Measurements from ENCODE around the gene BAIAP2. TPM values are rescaled to one million over a fixed set of nuclear protein-coding genes. Genes with fewer than 3 reads are reported as not detected.

BAIAP2 gene
- total RNA-seq, 4 donors from 2014 or later: 7.3 to 36.1 (median 15.4) TPM

GRCh38 chr17:81134064-81134781 is 99.3 kb downstream of the BAIAP2 start:
- H3K9me3 ChIP-seq: no peaks in the 10 kb centered on the region
- intact Hi-C loops (cut with DNase I; ENCODE audit: low total_unique reads): no loop called here
- ATAC-seq (no peak), DNase-seq (no peak)
- H3K36me3 ChIP-seq: no peaks in the 10 kb centered on the region
- no peaks in the 10 kb centered on the region for H3K27me3 ChIP-seq
- in situ Hi-C loops (cut with MboI; ENCODE audit: low sequenced_read_pairs in 4 of 4): loop anchor here in 1 of 4 donors (25.0 kb wide), 1 partner anchor 103 kb away; the partner anchor contains the start of genes NDUFAF8 and TEPSIN
- H3K27ac ChIP-seq: no peak overlapping the region
- TF ChIP-seq POLR2A (IDR thresholded peaks at IDR 0.05): no peak
- no peaks in the 10 kb centered on the region for H3K4me1 ChIP-seq
- no peak overlapping the region for H3K4me3 ChIP-seq

- no peak for TF ChIP-seq POLR2A (IDR thresholded peaks at IDR 0.05)
- no peak for TF ChIP-seq CTCF (IDR thresholded peaks at IDR 0.05 in 4 of 5, conservative IDR thresholded peaks at IDR 0.05 in 1 of 5)
- Histone ChIP-seq H3K4me1 (no peaks in the 10 kb centered on the region), H3K27ac (no peak overlapping the region), H3K9me3 (no peaks in the 10 kb centered on the region), H3K4me3 (no peak overlapping the region), H3K36me3 (no peaks in the 10 kb centered on the region), H3K27me3 (no peaks in the 10 kb centered on the region)
- DNase-seq: no peak
- intact Hi-C loops (cut with DNase I; ENCODE audit: low total_unique reads) (no loop called here), in situ Hi-C loops (cut with MboI; ENCODE audit: low sequenced_read_pairs in 4 of 4) (loop anchor here in 1 of 4 donors (25.0 kb wide), 1 partner anchor 102 kb away; the partner anchor contains the start of genes NDUFAF8 and TEPSIN)
- no peak for ATAC-seq
Observed at GRCh38 chr17:81135505-81136278, 100.7 kb downstream of the BAIAP2 start.

- in situ Hi-C loops (cut with MboI; ENCODE audit: low sequenced_read_pairs in 4 of 4) (loop anchor here in 1 of 4 donors (25.0 kb wide), 1 partner anchor 101 kb away; the partner anchor contains the start of genes NDUFAF8 and TEPSIN), intact Hi-C loops (cut with DNase I; ENCODE audit: low total_unique reads) (no loop called here)
- Histone ChIP-seq H3K27ac (no peak overlapping the region), H3K4me3 (no peak overlapping the region), H3K4me1 (no peaks in the 10 kb centered on the region), H3K36me3 (no peaks in the 10 kb centered on the region), H3K27me3 (no peaks in the 10 kb centered on the region), H3K9me3 (no peaks in the 10 kb centered on the region)
- no peak for TF ChIP-seq POLR2A (IDR thresholded peaks at IDR 0.05)
- no peak for TF ChIP-seq CTCF (IDR thresholded peaks at IDR 0.05 in 4 of 5, conservative IDR thresholded peaks at IDR 0.05 in 1 of 5)
- ATAC-seq (no peak), DNase-seq (no peak)
Observed at GRCh38 chr17:81136366-81136765, 101.4 kb downstream of the BAIAP2 start.

- H3K27ac ChIP-seq: no peak overlapping the region
- intact Hi-C loops (cut with DNase I; ENCODE audit: low total_unique reads) (no loop called here), in situ Hi-C loops (cut with MboI; ENCODE audit: low sequenced_read_pairs in 4 of 4) (loop anchor here in 1 of 4 donors (25.0 kb wide), 1 partner anchor 100 kb away; the partner anchor contains the start of genes NDUFAF8 and TEPSIN)
- DNase-seq (no peak), ATAC-seq (no peak)
- H3K4me1 ChIP-seq: no peaks in the 10 kb centered on the region
- H3K4me3 ChIP-seq: no peak overlapping the region
- TF ChIP-seq POLR2A (IDR thresholded peaks at IDR 0.05) (no peak), CTCF (IDR thresholded peaks at IDR 0.05 in 4 of 5, conservative IDR thresholded peaks at IDR 0.05 in 1 of 5) (no peak)
- no peaks in the 10 kb centered on the region for H3K27me3 ChIP-seq
- H3K36me3 ChIP-seq: no peaks in the 10 kb centered on the region
- no peaks in the 10 kb centered on the region for H3K9me3 ChIP-seq
Observed at GRCh38 chr17:81137248-81137647, 102.3 kb downstream of the BAIAP2 start.

GRCh38 chr17:81138083-81138482 is 103.1 kb downstream of the BAIAP2 start:
- no peak overlapping the region for H3K27ac ChIP-seq
- no peak for ATAC-seq
- intact Hi-C loops (cut with DNase I; ENCODE audit: low total_unique reads) (no loop called here), in situ Hi-C loops (cut with MboI; ENCODE audit: low sequenced_read_pairs in 4 of 4) (loop anchor here in 1 of 4 donors (25.0 kb wide), 1 partner anchor 99 kb away; the partner anchor contains the start of genes NDUFAF8 and TEPSIN)
- H3K36me3 ChIP-seq: no peaks in the 10 kb centered on the region
- TF ChIP-seq POLR2A (IDR thresholded peaks at IDR 0.05): no peak
- TF ChIP-seq CTCF (IDR thresholded peaks at IDR 0.05 in 4 of 5, conservative IDR thresholded peaks at IDR 0.05 in 1 of 5): no peak
- DNase-seq: no peak
- H3K4me1 ChIP-seq: peaks cover 0 to 6% of the 10 kb centered on the region in 2 donors
- H3K27me3 ChIP-seq: no peaks in the 10 kb centered on the region
- H3K4me3 ChIP-seq: no peak overlapping the region
- H3K9me3 ChIP-seq: no peaks in the 10 kb centered on the region

All from gastrocnemius medialis (tissue), 4 donors.